HG03097 (cell line): ENCODE results near the gene NAXE.

Experiments used
- ATAC-seq: cut with Tn5 transposase; IDR thresholded peaks from one replicate; pipeline ENCODE4 v1.9.1; 2021; ENCODE audit not compliant: unreplicated experiment, low FRiP score

Gene NAXE

GRCh38 chr1:156643049-156643777 is 51.6 kb downstream of the NAXE start:
- ATAC-seq: no peak

- ATAC-seq: no peak
These were observed 52.2 kb downstream of the NAXE start for GRCh38 chr1:156643778-156644092.
